Gastrocnemius medialis (tissue), 4 donors: ENCODE data around the gene ROMO1. TPM values are rescaled to one million over a fixed set of nuclear protein-coding genes. Genes with fewer than 3 reads are reported as not detected.
A peak's percentile ranks its signal among the peaks of the same experiment; 100 is the strongest.
"Not testable (repeated sequence)": the region's sequence is repeated elsewhere in the genome, so short reads cannot be mapped to it uniquely, and the experiment has no call there.

Experiments
- ATAC-seq, 2 donors: fragments of 150-250 bp; one replicate each; pipeline ENCODE4 v1.9.1; 2016
- DNase-seq, 2 donors: peaks; one replicate each; pipeline ENCODE4 v3.0.0-alpha.2; 2019
- H3K27ac ChIP-seq, 4 donors: fragments of 200-600 bp; sonication (generic); 1 replicate in 1 of 4; 2 replicates in 3 of 4; pipeline ENCODE4 v1.5.1; 2016 to 2018; ENCODE audit warnings: mild to moderate bottlenecking in 2 of 4, moderate library complexity in 1 of 4
- H3K27me3 ChIP-seq, 3 donors: fragments of 200-600 bp; sonication (generic) in 2 of 3; 1 replicate in 1 of 3; 2 replicates in 2 of 3; pipeline versions ENCODE4 v1.5.1 to v1.6.0; 2016 to 2019; ENCODE audit warnings: mild to moderate bottlenecking in 1 of 3, moderate library complexity in 1 of 3
- H3K36me3 ChIP-seq, 2 donors: fragments of 200-600 bp; sonication (generic) in 1 of 2; one replicate each; pipeline ENCODE4 v1.5.1; 2017 to 2018
- H3K4me1 ChIP-seq, 2 donors: fragments of 200-600 bp; sonication (generic) in 1 of 2; one replicate each; pipeline ENCODE4 v1.5.1; 2016 to 2017; ENCODE audit warnings: mild to moderate bottlenecking in 2 of 2
- H3K4me3 ChIP-seq, 4 donors: fragments of 200-600 bp; sonication (generic) in 3 of 4; 1 replicate in 1 of 4; 2 replicates in 3 of 4; pipeline ENCODE4 v1.5.1; 2016 to 2019; ENCODE audit warnings: mild to moderate bottlenecking in 2 of 4
- H3K9me3 ChIP-seq, 3 donors: fragments of 200-600 bp; sonication (generic) in 2 of 3; 1 replicate in 1 of 3; 2 replicates in 2 of 3; pipeline ENCODE4 v1.5.1; 2016 to 2019
- POLR2A ChIP-seq, 2 donors: fragments of 450-650 bp; IDR thresholded peaks; one replicate each; pipeline ENCODE4 v1.6.1; 2017; ENCODE audit warnings: antibody characterized with exemption in 2 of 2, mild to moderate bottlenecking in 2 of 2, moderate library complexity in 2 of 2
- in situ Hi-C, 4 donors: fragments of 200-750 bp; cut with MboI; loops; one replicate each; pipeline versions ENCODE4 v1.15.0 to v1.8.0; 2017; ENCODE audit warnings: low sequenced_read_pairs in 4 of 4
- intact Hi-C: fragments of 100-400 bp; cut with DNase I; formaldehyde crosslinking; loops from one replicate; pipeline ENCODE4 v1.15.1; 2023; ENCODE audit warnings: low total_unique reads
- total RNA-seq, 4 donors: library from RNA; depleted of rRNA; stranded (reverse); fragments of >200 nt; gene quantifications; one replicate each; pipeline versions ENCODE4 v1.1.0 to v1.2.3, GENCODE V29; 2016
- TF ChIP-seq, protein P1 (sequence below), 5 experiments: fragments of 450-650 bp in 3 of 5; fragments of 200-600 bp in 2 of 5; sonication (generic) in 2 of 5; IDR thresholded peaks in 4 of 5; conservative IDR thresholded peaks in 1 of 5; 1 replicate in 4 of 5; 2 replicates in 1 of 5; pipeline ENCODE4 v1.5.1; 2016 to 2019; ENCODE audit warnings: antibody characterized with exemption in 5 of 5, mild to moderate bottlenecking in 3 of 5, moderate library complexity in 3 of 5

ROMO1 gene
- total RNA-seq, 4 donors from 2014 or later: 213 to 491 (median 309) TPM

DNA sequence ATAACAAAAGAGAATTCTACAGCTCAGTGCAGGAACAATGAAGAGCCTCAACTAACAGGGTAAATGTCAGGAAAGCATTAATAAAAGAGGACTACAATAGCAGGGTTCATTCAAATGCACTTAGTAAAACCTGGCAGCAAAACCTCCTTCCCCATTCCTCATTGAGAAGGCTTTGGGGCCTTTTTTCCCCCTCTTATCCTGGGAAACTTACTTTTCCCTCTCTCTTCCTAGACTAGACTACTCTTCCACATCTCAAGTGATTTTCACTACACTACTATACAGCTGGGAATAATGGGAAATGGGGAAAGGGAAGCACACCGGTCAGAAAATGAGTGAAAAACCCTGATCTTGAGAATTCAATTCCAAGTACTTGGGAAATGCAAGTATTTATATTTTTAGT lies 10.1 kb downstream of the ROMO1 start:
- in situ Hi-C loops (loop anchor here in 1 of 4 donors (25.0 kb wide), 1 partner anchor 178 kb away; no protein-coding TSS in a partner anchor), intact Hi-C loops (no loop called here)
- Histone ChIP-seq H3K4me3 (no peak overlapping the region), H3K27ac (peak overlapping the region in 1 of 4 donors; percentile 4), H3K27me3 (no peaks in the 10 kb centered on the region), H3K36me3 (peaks cover 3 to 95% of the 10 kb centered on the region in 2 donors), H3K9me3 (no peaks in the 10 kb centered on the region), H3K4me1 (peaks cover 21 to 40% of the 10 kb centered on the region in 2 donors)
- DNase-seq: no peak
- TF ChIP-seq POLR2A (IDR thresholded peaks at IDR 0.05): no peak
- TF ChIP-seq, protein P1, sequence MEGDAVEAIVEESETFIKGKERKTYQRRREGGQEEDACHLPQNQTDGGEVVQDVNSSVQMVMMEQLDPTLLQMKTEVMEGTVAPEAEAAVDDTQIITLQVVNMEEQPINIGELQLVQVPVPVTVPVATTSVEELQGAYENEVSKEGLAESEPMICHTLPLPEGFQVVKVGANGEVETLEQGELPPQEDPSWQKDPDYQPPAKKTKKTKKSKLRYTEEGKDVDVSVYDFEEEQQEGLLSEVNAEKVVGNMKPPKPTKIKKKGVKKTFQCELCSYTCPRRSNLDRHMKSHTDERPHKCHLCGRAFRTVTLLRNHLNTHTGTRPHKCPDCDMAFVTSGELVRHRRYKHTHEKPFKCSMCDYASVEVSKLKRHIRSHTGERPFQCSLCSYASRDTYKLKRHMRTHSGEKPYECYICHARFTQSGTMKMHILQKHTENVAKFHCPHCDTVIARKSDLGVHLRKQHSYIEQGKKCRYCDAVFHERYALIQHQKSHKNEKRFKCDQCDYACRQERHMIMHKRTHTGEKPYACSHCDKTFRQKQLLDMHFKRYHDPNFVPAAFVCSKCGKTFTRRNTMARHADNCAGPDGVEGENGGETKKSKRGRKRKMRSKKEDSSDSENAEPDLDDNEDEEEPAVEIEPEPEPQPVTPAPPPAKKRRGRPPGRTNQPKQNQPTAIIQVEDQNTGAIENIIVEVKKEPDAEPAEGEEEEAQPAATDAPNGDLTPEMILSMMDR (IDR thresholded peaks at IDR 0.05 in 4 of 5, conservative IDR thresholded peaks at IDR 0.05 in 1 of 5): no peak
- ATAC-seq: no peak

DNA sequence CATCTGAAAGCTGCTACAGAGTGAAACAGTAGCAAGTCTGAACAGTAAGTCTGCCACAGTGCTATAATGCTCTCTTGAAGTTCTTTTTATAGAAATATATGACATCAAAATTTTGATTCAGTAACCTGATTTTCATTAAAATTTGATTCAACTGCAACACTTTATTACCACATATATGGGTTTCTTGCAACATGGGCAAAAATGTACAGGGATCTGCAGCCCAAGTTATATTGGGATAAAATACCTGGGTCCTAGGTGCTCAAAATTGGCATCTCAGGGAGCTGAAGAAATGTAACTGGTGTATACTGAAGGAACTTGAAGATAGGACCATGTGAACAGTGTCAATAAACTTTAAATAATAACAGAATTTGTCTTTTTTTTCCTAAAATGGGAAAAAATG lies 10.8 kb downstream of the ROMO1 start:
- Histone ChIP-seq H3K9me3 (no peaks in the 10 kb centered on the region), H3K4me1 (peaks cover 21 to 33% of the 10 kb centered on the region in 2 donors), H3K4me3 (no peak overlapping the region), H3K27ac (peak overlapping the region in 3 of 4 donors; percentile 2 to 8 (median 5)), H3K36me3 (peaks cover 3 to 95% of the 10 kb centered on the region in 2 donors), H3K27me3 (no peaks in the 10 kb centered on the region)
- intact Hi-C loops: no loop called here
- TF ChIP-seq POLR2A (IDR thresholded peaks at IDR 0.05): no peak
- TF ChIP-seq, protein P1 (IDR thresholded peaks at IDR 0.05 in 4 of 5, conservative IDR thresholded peaks at IDR 0.05 in 1 of 5): no peak
- ATAC-seq (no peak), DNase-seq (no peak)
- in situ Hi-C loops: loop anchor here in 1 of 4 donors (25.0 kb wide), 1 partner anchor 177 kb away; no protein-coding TSS in a partner anchor

DNA sequence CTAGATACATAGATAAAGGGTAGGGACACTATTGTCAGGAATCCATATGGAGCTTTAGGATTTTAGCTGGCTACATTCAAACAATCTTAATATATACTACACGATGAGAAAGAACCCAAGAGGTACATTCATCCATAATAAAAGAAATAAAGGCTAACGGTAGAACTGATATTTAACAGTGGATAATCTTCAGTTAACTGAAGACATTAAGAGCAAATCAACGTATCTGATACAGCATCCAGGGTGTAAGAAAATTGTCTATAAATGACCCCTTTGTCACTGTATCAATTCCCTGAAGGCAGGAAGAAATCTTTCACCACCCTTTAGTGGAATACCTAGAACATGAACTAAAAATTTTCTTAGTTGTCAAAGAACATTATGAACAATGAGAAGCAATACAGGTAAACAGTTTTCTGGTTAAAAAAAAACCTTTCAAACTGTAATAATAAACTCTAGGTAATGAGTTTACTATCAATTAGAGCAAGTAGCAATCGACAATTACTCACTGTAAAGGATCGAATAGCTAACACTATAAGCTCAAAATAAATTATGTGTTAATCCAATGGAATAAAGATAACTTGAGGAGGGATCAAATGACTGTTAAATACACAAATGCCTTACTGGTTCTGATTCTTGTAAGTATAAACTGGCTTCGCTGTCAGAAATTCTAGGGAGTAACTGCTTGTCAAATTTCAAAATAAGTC lies 11.8 kb downstream of the ROMO1 start:
- H3K4me3 ChIP-seq: no peak overlapping the region
- intact Hi-C loops: no loop called here
- peaks cover 3 to 95% of the 10 kb centered on the region in 2 donors for H3K36me3 ChIP-seq
- no peak for ATAC-seq
- in situ Hi-C loops: loop anchor here in 1 of 4 donors (25.0 kb wide), 1 partner anchor 176 kb away; no protein-coding TSS in a partner anchor
- H3K9me3 ChIP-seq: no peaks in the 10 kb centered on the region
- DNase-seq: no peak
- H3K27me3 ChIP-seq: no peaks in the 10 kb centered on the region
- H3K27ac ChIP-seq: peak overlapping the region; percentile 8 to 72 (median 54)
- H3K4me1 ChIP-seq: peaks cover 27 to 40% of the 10 kb centered on the region in 2 donors
- TF ChIP-seq, protein P1 (IDR thresholded peaks at IDR 0.05 in 4 of 5, conservative IDR thresholded peaks at IDR 0.05 in 1 of 5): no peak
- TF ChIP-seq POLR2A (IDR thresholded peaks at IDR 0.05): no peak

DNA sequence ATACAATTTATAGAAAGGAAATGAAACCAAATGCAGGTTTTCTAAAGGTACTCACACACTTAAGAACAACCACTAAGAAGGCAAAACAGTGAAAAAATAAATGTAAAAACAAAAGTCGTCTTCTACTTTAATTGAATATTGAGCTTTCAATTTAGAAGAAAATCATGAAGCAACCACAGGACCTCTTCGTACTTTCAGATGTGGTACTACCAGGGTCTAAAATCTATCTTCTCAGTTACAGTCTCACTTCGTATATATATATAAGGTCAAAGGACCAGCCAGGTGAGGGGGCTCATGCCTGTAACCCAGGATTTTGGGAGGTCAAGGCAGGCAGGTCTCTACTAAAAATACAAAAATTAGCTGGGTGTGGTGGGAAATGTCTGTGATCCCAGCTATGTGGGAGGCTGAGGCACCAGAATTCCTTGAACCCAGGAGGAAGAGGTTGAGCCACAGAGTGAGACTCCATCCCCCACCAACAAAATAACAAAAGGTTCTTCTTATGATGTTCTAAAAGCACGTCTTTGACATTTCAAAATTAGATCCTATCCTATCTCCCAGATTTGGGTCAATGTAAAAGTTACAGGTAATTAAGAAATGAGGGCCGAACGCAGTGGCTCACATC lies 12.5 kb downstream of the ROMO1 start:
- TF ChIP-seq POLR2A (IDR thresholded peaks at IDR 0.05): no peak
- TF ChIP-seq, protein P1 (IDR thresholded peaks at IDR 0.05 in 4 of 5, conservative IDR thresholded peaks at IDR 0.05 in 1 of 5): no peak
- in situ Hi-C loops (loop anchor here in 1 of 4 donors (25.0 kb wide), 1 partner anchor 176 kb away; no protein-coding TSS in a partner anchor), intact Hi-C loops (no loop called here)
- H3K36me3 ChIP-seq: peaks cover 3 to 95% of the 10 kb centered on the region in 2 donors
- no peaks in the 10 kb centered on the region for H3K27me3 ChIP-seq
- H3K27ac ChIP-seq: peak overlapping the region; percentile 8 to 72 (median 54)
- H3K9me3 ChIP-seq: no peaks in the 10 kb centered on the region
- peaks cover 29 to 41% of the 10 kb centered on the region in 2 donors for H3K4me1 ChIP-seq
- no peak overlapping the region for H3K4me3 ChIP-seq
- no peak for DNase-seq
- ATAC-seq: no peak

DNA sequence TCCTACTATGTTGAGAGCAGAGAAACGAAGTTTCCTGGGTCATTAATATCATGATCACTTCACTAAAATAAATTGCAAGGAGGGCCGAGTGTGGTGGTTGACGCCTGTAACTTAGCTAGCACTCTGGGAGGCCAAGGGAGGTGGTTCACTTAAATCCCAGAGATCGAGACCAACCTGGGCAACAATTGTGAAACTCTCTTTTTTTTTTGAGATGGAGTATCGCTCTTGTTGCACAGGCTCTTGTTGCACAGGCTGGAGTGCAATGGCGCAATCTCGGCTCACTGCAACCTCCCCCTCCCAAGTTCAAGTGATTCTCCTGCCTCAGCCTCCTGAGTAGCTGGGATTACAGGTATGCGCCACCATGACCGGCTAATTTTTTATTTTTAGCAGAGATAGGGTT lies 13.9 kb downstream of the ROMO1 start:
- Histone ChIP-seq H3K36me3 (peaks cover 3 to 96% of the 10 kb centered on the region in 2 donors), H3K4me1 (peaks cover 39 to 44% of the 10 kb centered on the region in 2 donors), H3K27ac (peak overlapping the region in 1 of 4 donors; percentile 72)
- ATAC-seq, intact Hi-C loops, H3K4me3 ChIP-seq, H3K9me3 ChIP-seq, H3K27me3 ChIP-seq, DNase-seq: not testable (repeated sequence)
- in situ Hi-C loops: loop anchor here in 1 of 4 donors (25.0 kb wide), 1 partner anchor 174 kb away; no protein-coding TSS in a partner anchor
